22Rv1 (cell line): ENCODE results near the gene COA1.
A peak's percentile ranks its signal among the peaks of the same experiment; 100 is the strongest.

Experiments used
- H3K27ac ChIP-seq: fragments of 450-650 bp; 2 replicates; pipeline ENCODE4 v1.5.1; 2017
- CTCF ChIP-seq: fragments of 450-650 bp; IDR thresholded peaks from 2 replicates; pipeline ENCODE4 v1.5.1; 2017; ENCODE audit warnings: mild to moderate bottlenecking
- ZFX ChIP-seq: fragments of 450-650 bp; IDR thresholded peaks from 2 replicates; pipeline ENCODE4 v1.6.1; 2017; ENCODE audit warnings: antibody characterized with exemption, borderline replicate concordance

COA1 gene

GRCh38 chr7:43768887-43769272 lies 39.6 kb upstream of the COA1 start:
- TF ChIP-seq CTCF = no peak
- no peak for TF ChIP-seq ZFX
- H3K27ac ChIP-seq = no peak overlapping the region

- TF ChIP-seq ZFX = no peak
- TF ChIP-seq CTCF = no peak
Observed at GRCh38 chr7:43768201-43768886, 39.0 kb upstream of the COA1 start.

GRCh38 chr7:43767311-43767710 lies 38.0 kb upstream of the COA1 start:
- H3K27ac ChIP-seq = no peak overlapping the region
- no peak for TF ChIP-seq ZFX
- no peak for TF ChIP-seq CTCF

More at GRCh38 chr7:43768201-43768886, 39.0 kb upstream of the COA1 start:
- no peak overlapping the region for H3K27ac ChIP-seq

- TF ChIP-seq CTCF (no peak), ZFX (no peak)
- no peak overlapping the region for H3K27ac ChIP-seq
Observed at GRCh38 chr7:43766564-43766963, 37.2 kb upstream of the COA1 start.

GRCh38 chr7:43764807-43765491 lies 35.6 kb upstream of the COA1 start:
- TF ChIP-seq CTCF = no peak
- TF ChIP-seq ZFX = no peak
- peak overlapping the region; percentile 95 for H3K27ac ChIP-seq

- TF ChIP-seq ZFX (no peak), CTCF (no peak)
- H3K27ac ChIP-seq = peak overlapping the region; percentile 95
Observed at GRCh38 chr7:43764039-43764761, 34.9 kb upstream of the COA1 start.

GRCh38 chr7:43763183-43763582 lies 33.9 kb upstream of the COA1 start:
- peak overlapping the region; percentile 95 for H3K27ac ChIP-seq
- TF ChIP-seq CTCF = peak; percentile 66
- TF ChIP-seq ZFX = no peak
